H9 (cell line): ENCODE measurements around the gene SERF1B. TPM values are rescaled to one million over a fixed set of nuclear protein-coding genes. Genes with fewer than 3 reads are reported as not detected.
"Not testable (repeated sequence)": the region's sequence is repeated elsewhere in the genome, so short reads cannot be mapped to it uniquely, and the experiment has no call there.

Experiments
- DNase-seq: peaks from one replicate; pipeline ENCODE4 v3.0.0-alpha.2; 2017
- H2AFZ ChIP-seq: one replicate; pipeline ENCODE4 v1.6.1; 2013; ENCODE audit warnings: mild to moderate bottlenecking, low read length, control low read depth, moderate library complexity
- H2AK5ac ChIP-seq: 2 replicates; pipeline ENCODE4 v1.6.1; 2013; ENCODE audit warnings: low read length, control low read depth, mixed read lengths; ENCODE audit not compliant: insufficient read length
- H2BK120ac ChIP-seq: one replicate; pipeline ENCODE4 v1.6.1; 2013; ENCODE audit warnings: low read depth, mild to moderate bottlenecking, low read length, control low read depth, inconsistent platforms; ENCODE audit not compliant: poor library complexity, severe bottlenecking
- H2BK12ac ChIP-seq: 2 replicates; pipeline ENCODE4 v1.6.1; 2013; ENCODE audit warnings: low read length, control low read depth, mixed read lengths, low read depth; ENCODE audit not compliant: insufficient read length
- H2BK15ac ChIP-seq: 2 replicates; pipeline ENCODE4 v1.6.1; 2013; ENCODE audit warnings: low read depth, low read length, control low read depth
- H2BK20ac ChIP-seq: one replicate; pipeline ENCODE4 v1.6.1; 2013; ENCODE audit warnings: low read depth, mild to moderate bottlenecking, low read length, control low read depth, inconsistent platforms; ENCODE audit not compliant: poor library complexity, severe bottlenecking
- H2BK5ac ChIP-seq: 2 replicates; pipeline ENCODE4 v1.6.1; 2013; ENCODE audit warnings: low read length, control low read depth, mixed read lengths; ENCODE audit not compliant: insufficient read length
- H3K14ac ChIP-seq: 2 replicates; pipeline ENCODE4 v1.6.1; 2013; ENCODE audit warnings: low read length, control low read depth; ENCODE audit not compliant: insufficient read depth
- H3K18ac ChIP-seq: 2 replicates; pipeline ENCODE4 v1.6.1; 2013; ENCODE audit warnings: low read depth, mild to moderate bottlenecking, mixed read lengths, low read length, control low read depth; ENCODE audit not compliant: insufficient read length
- H3K23ac ChIP-seq: 2 replicates; pipeline ENCODE4 v1.6.1; 2013; ENCODE audit warnings: low read length, control low read depth, mixed read lengths, low read depth; ENCODE audit not compliant: insufficient read length
- H3K23me2 ChIP-seq: 2 replicates; pipeline ENCODE4 v1.6.1; 2013; ENCODE audit warnings: low read depth, mild to moderate bottlenecking, mixed read lengths, low read length, control low read depth; ENCODE audit not compliant: insufficient read length, poor library complexity, severe bottlenecking
- H3K27ac ChIP-seq: 2 replicates; pipeline ENCODE4 v1.5.1; 2013; ENCODE audit warnings: low read length, control low read depth, mixed read lengths, low read depth; ENCODE audit not compliant: insufficient read length
- H3K27me3 ChIP-seq: 2 replicates; pipeline ENCODE4 v1.6.1; 2013; ENCODE audit warnings: low read length, control low read depth, inconsistent platforms; ENCODE audit not compliant: insufficient read depth
- H3K4ac ChIP-seq: 2 replicates; pipeline ENCODE4 v1.6.1; 2013; ENCODE audit warnings: low read depth, mild to moderate bottlenecking, control low read depth, inconsistent platforms, low read length, moderate library complexity
- H3K4me1 ChIP-seq: 2 replicates; pipeline ENCODE4 v1.6.1; 2013; ENCODE audit warnings: low read length, control low read depth, inconsistent platforms; ENCODE audit not compliant: insufficient read depth
- H3K4me2 ChIP-seq: 2 replicates; pipeline ENCODE4 v1.6.1; 2013; ENCODE audit warnings: low read length, control low read depth, mixed read lengths; ENCODE audit not compliant: insufficient read length, insufficient read depth
- H3K56ac ChIP-seq: 2 replicates; pipeline ENCODE4 v1.6.1; 2013; ENCODE audit warnings: low read depth, mild to moderate bottlenecking, mixed read lengths, low read length, control low read depth; ENCODE audit not compliant: insufficient read length
- H3K79me1 ChIP-seq: 2 replicates; pipeline ENCODE4 v1.6.1; 2013; ENCODE audit warnings: low read depth, mild to moderate bottlenecking, moderate library complexity, low read length, control low read depth, inconsistent platforms; ENCODE audit not compliant: insufficient read depth, poor library complexity, severe bottlenecking
- H3K79me2 ChIP-seq: 2 replicates; pipeline ENCODE4 v1.6.1; 2013; ENCODE audit warnings: low read length, control low read depth, inconsistent platforms; ENCODE audit not compliant: insufficient read depth
- H3K9ac ChIP-seq: 2 replicates; pipeline ENCODE4 v1.6.1; 2013; ENCODE audit warnings: low read length, control low read depth, mixed read lengths; ENCODE audit not compliant: insufficient read length; ENCODE audit errors: extremely low read depth
- H3K9me3 ChIP-seq: one replicate; pipeline ENCODE4 v1.6.1; 2013; ENCODE audit warnings: low read depth, low read length, inconsistent platforms; ENCODE audit not compliant: control insufficient read depth
- H3T11ph ChIP-seq: one replicate; pipeline ENCODE4 v1.6.1; 2013; ENCODE audit warnings: mild to moderate bottlenecking, low read length, control low read depth, inconsistent platforms
- H4K20me1 ChIP-seq: one replicate; pipeline ENCODE4 v1.6.1; 2013; ENCODE audit not compliant: control insufficient read depth, insufficient read length, insufficient read depth
- H4K5ac ChIP-seq: 2 replicates; pipeline ENCODE4 v1.6.1; 2013; ENCODE audit warnings: low read depth, mild to moderate bottlenecking, mixed read lengths, low read length, control low read depth; ENCODE audit not compliant: insufficient read length
- H4K8ac ChIP-seq: replicated peaks from 2 replicates; pipeline ENCODE4 v1.6.1; 2013; ENCODE audit warnings: low read length, control low read depth, mixed read lengths, low read depth; ENCODE audit not compliant: insufficient read length
- H4K91ac ChIP-seq: 2 replicates; pipeline ENCODE4 v1.6.1; 2013; ENCODE audit warnings: low read depth, mild to moderate bottlenecking, moderate library complexity, mixed read lengths, low read length, control low read depth; ENCODE audit not compliant: insufficient read length
- H3K27ac Mint-ChIP-seq, 3 experiments: 2 replicates in 2 of 3; 3 replicates in 1 of 3; pipeline ENCODE4 v1.8.0; 2020 to 2021; ENCODE audit warnings: mixed read lengths in 3 of 3, mild to moderate bottlenecking in 1 of 3, moderate library complexity in 1 of 3
- H3K27me3 Mint-ChIP-seq: 2 replicates; pipeline ENCODE4 v1.8.0; 2021; ENCODE audit warnings: low read depth, mild to moderate bottlenecking, moderate library complexity, mixed read lengths
- H3K36me3 Mint-ChIP-seq, 3 experiments: 2 replicates in 2 of 3; 3 replicates in 1 of 3; pipeline ENCODE4 v1.8.0; 2020 to 2021; ENCODE audit warnings: low read depth in 3 of 3, mixed read lengths in 3 of 3; ENCODE audit not compliant: insufficient read depth in 1 of 3
- H3K4me1 Mint-ChIP-seq, 2 experiments: 2 replicates each; pipeline ENCODE4 v1.8.0; 2020; ENCODE audit warnings: mixed read lengths in 2 of 2
- H3K4me3 Mint-ChIP-seq, 2 experiments: 2 replicates in 1 of 2; 3 replicates in 1 of 2; pipeline ENCODE4 v1.8.0; 2020 to 2021; ENCODE audit warnings: mild to moderate bottlenecking in 2 of 2, mixed read lengths in 2 of 2, moderate library complexity in 1 of 2
- H3K9me3 Mint-ChIP-seq, 2 experiments: 2 replicates in 1 of 2; 3 replicates in 1 of 2; pipeline ENCODE4 v1.8.0; 2020; ENCODE audit warnings: mild to moderate bottlenecking in 2 of 2, mixed read lengths in 2 of 2, moderate library complexity in 1 of 2
- WGBS: extraction: QIAGEN DNeasy Blood & Tissue Kit; methylation state at CpG from one replicate; pipeline ENCODE4 v1.1.7; 2013; ENCODE audit warnings: missing lambda C conversion rate, low lambda C conversion rate, mixed read lengths; ENCODE audit not compliant: insufficient read length; ENCODE audit errors: extremely low coverage; 5-methylcytosine and 5-hydroxymethylcytosine counted together
- total RNA-seq: library from RNA; stranded (reverse); gene quantifications from 2 replicates; pipeline ENCODE4 v1.2.1, GENCODE V29; 2021

The SERF1B gene
- total RNA-seq, 1 experiment from 2014 or later = 48.0 TPM

DNA sequence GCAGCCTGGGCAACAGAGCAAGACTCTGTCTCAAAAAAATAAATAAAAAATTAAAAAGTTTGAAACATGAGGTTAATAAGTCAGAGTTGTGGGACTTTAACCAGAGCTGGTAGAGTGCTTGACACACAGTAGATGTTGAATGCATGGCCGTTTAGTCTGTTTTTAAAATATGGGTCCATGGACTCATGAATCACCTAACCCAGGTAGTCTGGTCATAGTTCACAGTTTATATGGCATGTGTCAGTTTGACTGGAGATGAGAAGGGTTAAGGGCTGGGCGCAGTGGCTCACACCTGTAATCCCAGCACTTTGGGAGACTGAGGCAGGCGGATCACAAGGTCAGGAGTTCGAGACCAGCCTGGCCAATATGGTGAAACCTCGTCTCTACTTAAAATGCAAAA lies 6.2 kb downstream of the SERF1B start:
- not testable (repeated sequence) for H3K27ac ChIP-seq, H3K27me3 ChIP-seq, H3K36me3 Mint-ChIP-seq, H4K8ac ChIP-seq, H2BK20ac ChIP-seq, H3K9me3 Mint-ChIP-seq, H3K23ac ChIP-seq, H3K4ac ChIP-seq, DNase-seq, H3K27me3 Mint-ChIP-seq, H3T11ph ChIP-seq, H3K4me1 Mint-ChIP-seq, H3K27ac Mint-ChIP-seq, H3K79me1 ChIP-seq, H3K23me2 ChIP-seq, H4K20me1 ChIP-seq, H2BK120ac ChIP-seq, H3K14ac ChIP-seq, H3K4me1 ChIP-seq, H3K56ac ChIP-seq, H3K9ac ChIP-seq, H4K5ac ChIP-seq, H3K18ac ChIP-seq, H3K4me3 Mint-ChIP-seq, H2AK5ac ChIP-seq, H2AFZ ChIP-seq, H2BK15ac ChIP-seq, H2BK5ac ChIP-seq, H3K4me2 ChIP-seq, H3K79me2 ChIP-seq, H4K91ac ChIP-seq, H2BK12ac ChIP-seq, H3K9me3 ChIP-seq
- WGBS = no CpG with 5 or more reads among the region's 5 CpGs

DNA sequence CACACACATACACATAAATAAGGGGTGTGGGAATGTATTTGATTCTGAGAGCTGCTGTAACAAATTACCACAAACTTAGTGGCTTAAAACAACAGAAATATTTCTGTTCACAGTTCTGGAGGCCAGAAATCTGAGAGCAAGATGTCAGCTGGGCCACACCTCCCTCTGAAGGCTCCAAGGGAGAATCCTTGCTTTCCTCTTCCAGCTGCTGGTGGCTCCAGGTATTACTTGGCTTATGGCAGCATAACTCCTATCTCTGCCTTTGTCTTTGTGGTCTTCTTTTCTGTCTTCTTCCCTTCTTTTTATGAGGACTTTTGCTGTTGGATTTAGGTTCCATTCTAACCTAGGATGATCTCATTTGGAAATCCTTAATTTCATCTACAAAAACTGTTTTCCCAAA lies 16.4 kb downstream of the SERF1B start:
- H3K14ac ChIP-seq, DNase-seq, H2BK15ac ChIP-seq, H3K9ac ChIP-seq, H3K27me3 Mint-ChIP-seq, H3K4ac ChIP-seq, H3K4me3 Mint-ChIP-seq, H4K91ac ChIP-seq, H2BK120ac ChIP-seq, H2AK5ac ChIP-seq, H3K18ac ChIP-seq, H3K36me3 Mint-ChIP-seq, H4K5ac ChIP-seq, H3K27me3 ChIP-seq, H3K27ac ChIP-seq, H3K4me2 ChIP-seq, H2AFZ ChIP-seq, H3K79me1 ChIP-seq, H3K27ac Mint-ChIP-seq, H3K9me3 Mint-ChIP-seq, H3K4me1 Mint-ChIP-seq, H3T11ph ChIP-seq, H2BK12ac ChIP-seq, H3K79me2 ChIP-seq, H4K8ac ChIP-seq, H3K56ac ChIP-seq, H3K23ac ChIP-seq, H3K9me3 ChIP-seq, H4K20me1 ChIP-seq, H2BK5ac ChIP-seq, H2BK20ac ChIP-seq, H3K23me2 ChIP-seq, H3K4me1 ChIP-seq: not testable (repeated sequence)

DNA sequence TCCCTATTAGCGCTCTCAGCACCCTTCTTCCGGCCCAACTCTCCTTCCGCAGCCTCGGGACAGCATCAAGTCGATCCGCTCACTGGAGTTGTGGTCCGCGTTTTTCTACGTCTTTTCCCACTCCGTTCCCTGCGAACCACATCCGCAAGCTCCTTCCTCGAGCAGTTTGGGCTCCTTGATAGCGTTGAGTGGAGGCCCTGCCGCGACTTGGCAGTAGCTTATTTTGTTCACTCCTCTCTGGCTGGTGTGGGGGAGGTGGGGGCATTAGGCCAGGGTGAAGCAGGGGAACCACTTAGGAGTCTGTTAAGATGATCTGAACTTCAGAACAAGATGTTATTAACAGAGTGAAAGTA lies 24.7 kb downstream of the SERF1B start:
- H3K4me1 ChIP-seq, H3K56ac ChIP-seq, H3K9me3 Mint-ChIP-seq, H3K23me2 ChIP-seq, H4K5ac ChIP-seq, H4K20me1 ChIP-seq, H3K27ac ChIP-seq, H3K9me3 ChIP-seq, H2BK120ac ChIP-seq, H2BK5ac ChIP-seq, H3K4ac ChIP-seq, H3K27me3 Mint-ChIP-seq, H2BK20ac ChIP-seq, H3K23ac ChIP-seq, H4K91ac ChIP-seq, H2AK5ac ChIP-seq, H2BK15ac ChIP-seq, H3K79me1 ChIP-seq, H3K18ac ChIP-seq, H3K4me2 ChIP-seq, H3K27me3 ChIP-seq, H3K27ac Mint-ChIP-seq, H3K9ac ChIP-seq, DNase-seq, H3K79me2 ChIP-seq, H3K36me3 Mint-ChIP-seq, H3T11ph ChIP-seq, H2BK12ac ChIP-seq, H3K4me3 Mint-ChIP-seq, H4K8ac ChIP-seq, H3K4me1 Mint-ChIP-seq, H2AFZ ChIP-seq, H3K14ac ChIP-seq: not testable (repeated sequence)
- WGBS = no CpG with 5 or more reads among the region's 16 CpGs
